Sigmoid colon (tissue), 4 donors: ENCODE results near the gene DNAH6.

ENCODE experiments used
- EP300 ChIP-seq, 4 donors: sonication (generic); formaldehyde crosslinking; IDR thresholded peaks; one replicate each; pipeline ENCODE4 v1.6.1; 2017; ENCODE audit warnings: antibody characterized with exemption in 4 of 4
- POLR2AphosphoS5 ChIP-seq, 4 donors: sonication (generic); formaldehyde crosslinking; IDR thresholded peaks; one replicate each; pipeline ENCODE4 v1.6.1; 2017; ENCODE audit warnings: antibody characterized with exemption in 4 of 4
- TF ChIP-seq, protein P1 (sequence below), 4 experiments: fragments of 450-650 bp in 3 of 4; fragments of 200-600 bp in 1 of 4; IDR thresholded peaks; one replicate each; pipeline ENCODE4 v1.5.1; 2016 to 2019; ENCODE audit warnings: antibody characterized with exemption in 4 of 4, mild to moderate bottlenecking in 3 of 4, moderate library complexity in 2 of 4

DNA sequence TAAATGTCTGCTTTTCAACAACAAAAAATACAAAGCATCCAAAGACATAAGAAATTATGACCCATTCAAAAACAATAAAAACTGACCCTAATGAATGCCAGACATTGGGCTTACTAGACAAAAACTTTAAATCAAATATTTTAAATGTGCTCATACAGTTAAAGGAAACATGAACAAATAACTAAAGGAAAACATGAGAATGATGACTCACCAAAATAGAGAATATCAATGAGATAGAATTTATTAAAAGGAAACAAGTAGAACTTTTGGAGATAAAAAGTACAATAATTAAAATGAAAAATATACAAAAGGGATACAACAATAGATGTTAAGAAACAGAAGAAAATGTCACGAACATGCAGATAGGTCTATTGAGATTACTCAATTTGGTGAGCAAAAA is 254.0 kb downstream of the DNAH6 start:
- no peak for TF ChIP-seq POLR2AphosphoS5 (IDR thresholded peaks at IDR 0.05)
- TF ChIP-seq, protein P1, sequence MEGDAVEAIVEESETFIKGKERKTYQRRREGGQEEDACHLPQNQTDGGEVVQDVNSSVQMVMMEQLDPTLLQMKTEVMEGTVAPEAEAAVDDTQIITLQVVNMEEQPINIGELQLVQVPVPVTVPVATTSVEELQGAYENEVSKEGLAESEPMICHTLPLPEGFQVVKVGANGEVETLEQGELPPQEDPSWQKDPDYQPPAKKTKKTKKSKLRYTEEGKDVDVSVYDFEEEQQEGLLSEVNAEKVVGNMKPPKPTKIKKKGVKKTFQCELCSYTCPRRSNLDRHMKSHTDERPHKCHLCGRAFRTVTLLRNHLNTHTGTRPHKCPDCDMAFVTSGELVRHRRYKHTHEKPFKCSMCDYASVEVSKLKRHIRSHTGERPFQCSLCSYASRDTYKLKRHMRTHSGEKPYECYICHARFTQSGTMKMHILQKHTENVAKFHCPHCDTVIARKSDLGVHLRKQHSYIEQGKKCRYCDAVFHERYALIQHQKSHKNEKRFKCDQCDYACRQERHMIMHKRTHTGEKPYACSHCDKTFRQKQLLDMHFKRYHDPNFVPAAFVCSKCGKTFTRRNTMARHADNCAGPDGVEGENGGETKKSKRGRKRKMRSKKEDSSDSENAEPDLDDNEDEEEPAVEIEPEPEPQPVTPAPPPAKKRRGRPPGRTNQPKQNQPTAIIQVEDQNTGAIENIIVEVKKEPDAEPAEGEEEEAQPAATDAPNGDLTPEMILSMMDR (IDR thresholded peaks at IDR 0.05) = no peak
- TF ChIP-seq EP300 (IDR thresholded peaks at IDR 0.05) = no peak
